AG09319 (cell line): ENCODE data around the gene DDX28.
"Not testable (repeated sequence)": the region's sequence is repeated elsewhere in the genome, so short reads cannot be mapped to it uniquely, and the experiment has no call there.

Experiments
- DNase-seq: peaks from one replicate; pipeline ENCODE4 v3.0.0-alpha.2; 2010; ENCODE audit warnings: low read depth; ENCODE audit errors: extremely low read depth
- TF ChIP-seq, protein P1 (sequence below): IDR thresholded peaks from 2 replicates; pipeline ENCODE4 v1.5.1; 2011; ENCODE audit warnings: low read depth, mild to moderate bottlenecking, inconsistent platforms, low read length, moderate library complexity

Gene DDX28

DNA sequence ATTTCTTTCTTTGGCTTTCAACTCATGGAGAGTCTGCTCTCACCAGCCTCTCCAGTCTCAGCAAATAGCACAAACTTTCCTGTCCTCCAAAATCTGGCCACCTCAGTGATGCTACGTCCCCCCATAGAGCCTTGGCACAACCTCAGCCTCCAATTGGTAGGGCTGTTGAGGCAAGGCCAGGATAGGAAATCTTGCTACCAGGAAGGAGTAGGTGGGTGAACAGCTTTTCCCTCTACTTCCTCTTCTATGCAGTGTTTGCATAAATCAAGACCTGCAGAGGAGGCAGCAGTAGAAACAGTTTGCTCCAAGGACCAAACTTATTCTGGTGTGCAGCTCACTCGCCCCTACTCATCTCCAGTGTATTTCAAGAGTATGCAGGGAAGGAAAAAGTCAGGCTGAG lies 23.0 kb downstream of the DDX28 start:
- DNase-seq, result no peak
- TF ChIP-seq, protein P1, sequence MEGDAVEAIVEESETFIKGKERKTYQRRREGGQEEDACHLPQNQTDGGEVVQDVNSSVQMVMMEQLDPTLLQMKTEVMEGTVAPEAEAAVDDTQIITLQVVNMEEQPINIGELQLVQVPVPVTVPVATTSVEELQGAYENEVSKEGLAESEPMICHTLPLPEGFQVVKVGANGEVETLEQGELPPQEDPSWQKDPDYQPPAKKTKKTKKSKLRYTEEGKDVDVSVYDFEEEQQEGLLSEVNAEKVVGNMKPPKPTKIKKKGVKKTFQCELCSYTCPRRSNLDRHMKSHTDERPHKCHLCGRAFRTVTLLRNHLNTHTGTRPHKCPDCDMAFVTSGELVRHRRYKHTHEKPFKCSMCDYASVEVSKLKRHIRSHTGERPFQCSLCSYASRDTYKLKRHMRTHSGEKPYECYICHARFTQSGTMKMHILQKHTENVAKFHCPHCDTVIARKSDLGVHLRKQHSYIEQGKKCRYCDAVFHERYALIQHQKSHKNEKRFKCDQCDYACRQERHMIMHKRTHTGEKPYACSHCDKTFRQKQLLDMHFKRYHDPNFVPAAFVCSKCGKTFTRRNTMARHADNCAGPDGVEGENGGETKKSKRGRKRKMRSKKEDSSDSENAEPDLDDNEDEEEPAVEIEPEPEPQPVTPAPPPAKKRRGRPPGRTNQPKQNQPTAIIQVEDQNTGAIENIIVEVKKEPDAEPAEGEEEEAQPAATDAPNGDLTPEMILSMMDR, result no peak

DNA sequence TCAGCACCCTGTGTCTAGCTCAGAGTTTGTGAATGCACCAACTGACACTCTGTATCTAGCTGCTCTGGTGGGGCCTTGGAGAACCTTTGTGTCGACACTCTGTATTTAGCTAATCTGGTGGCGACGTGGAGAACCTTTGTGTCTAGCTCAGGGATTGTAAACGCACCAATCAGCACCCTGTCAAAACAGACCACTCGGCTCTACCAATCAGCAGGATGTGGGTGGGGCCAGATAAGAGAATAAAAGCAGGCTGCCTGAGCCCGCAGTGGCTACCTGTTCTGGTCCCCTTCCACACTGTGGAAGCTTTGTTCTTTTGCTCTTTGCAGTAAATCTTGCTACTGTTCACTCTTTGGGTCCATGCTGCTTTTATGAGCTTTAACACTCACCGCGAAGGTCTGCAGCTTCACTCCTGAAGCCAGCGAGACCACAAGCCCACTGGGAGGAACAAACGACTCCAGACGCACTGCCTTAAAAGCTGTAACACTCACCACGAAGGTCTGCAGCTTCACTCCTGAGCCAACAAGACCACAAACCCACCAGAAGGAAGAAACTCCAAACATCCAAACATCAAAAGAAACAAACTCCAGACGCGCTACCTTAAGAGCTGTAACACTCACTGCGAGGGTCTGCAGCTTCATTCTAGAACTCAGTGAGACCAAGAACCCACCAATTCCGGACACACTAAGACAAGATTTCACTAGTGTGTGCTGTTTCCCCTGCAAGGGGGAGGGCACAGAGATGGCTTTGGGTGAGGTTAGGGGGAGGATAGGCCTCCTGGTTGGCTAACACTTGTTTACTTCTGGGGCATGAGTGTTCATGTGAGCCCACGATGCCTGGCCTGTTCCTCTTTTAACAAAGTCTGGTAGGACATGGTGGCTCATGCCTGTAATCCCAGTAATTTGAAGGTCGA lies 24.0 kb downstream of the DDX28 start, which contains the start of gene DPEP2:
Gene DPEP2, minus strand, starts transcription at position 706 of the 910 bp plus-strand sequence. CDS start 6,272 bp downstream, outside the sequence.
- not testable (repeated sequence) for DNase-seq

DNA sequence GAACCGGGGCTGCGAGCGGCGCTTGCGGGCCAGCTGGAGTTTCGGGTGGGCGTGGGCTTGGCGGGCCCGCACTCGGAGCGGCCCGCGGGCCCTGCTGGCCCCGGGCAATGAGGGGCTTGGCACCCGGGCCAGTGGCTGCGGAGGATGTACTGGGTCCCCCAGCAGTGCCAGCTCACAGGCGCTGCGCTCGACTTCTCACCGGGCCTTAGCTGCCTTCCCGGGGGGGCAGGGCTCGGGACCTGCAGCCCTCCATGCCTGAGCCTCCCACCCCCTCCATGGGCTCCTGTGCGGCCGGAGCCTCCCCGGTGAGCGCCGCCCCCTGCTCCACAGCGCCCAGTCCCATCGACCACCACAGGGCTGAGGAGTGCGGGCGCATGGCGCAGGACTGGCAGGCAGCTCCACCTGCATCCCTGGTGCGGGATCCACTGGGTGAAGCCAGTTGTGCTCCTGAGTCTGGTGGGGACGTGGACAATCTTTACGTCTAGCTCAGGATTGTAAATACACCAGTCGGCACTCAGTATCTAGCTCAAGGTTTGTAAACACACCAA lies 24.7 kb downstream of the DDX28 start:
- DNase-seq, result not testable (repeated sequence)

DNA sequence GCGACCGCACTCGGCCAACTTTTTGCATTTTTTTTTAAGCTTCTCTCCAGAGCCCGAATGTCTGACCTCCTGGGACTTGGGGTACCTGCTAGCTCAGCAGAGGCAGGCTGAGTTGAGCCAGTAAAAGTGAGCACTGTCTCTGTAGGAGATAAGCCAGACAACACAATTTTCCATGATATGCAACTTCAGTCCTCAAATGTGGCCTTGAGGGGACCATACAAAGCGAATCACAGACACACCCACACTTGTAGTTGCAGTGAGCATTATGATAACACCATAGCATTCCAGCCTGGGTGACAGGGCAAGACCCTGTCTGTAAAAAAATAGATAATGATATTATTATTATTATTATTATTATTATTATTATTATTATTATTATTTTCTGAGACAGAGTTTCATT lies 26.4 kb downstream of the DDX28 start:
- no peak for DNase-seq
- TF ChIP-seq, protein P1, result no peak

DNA sequence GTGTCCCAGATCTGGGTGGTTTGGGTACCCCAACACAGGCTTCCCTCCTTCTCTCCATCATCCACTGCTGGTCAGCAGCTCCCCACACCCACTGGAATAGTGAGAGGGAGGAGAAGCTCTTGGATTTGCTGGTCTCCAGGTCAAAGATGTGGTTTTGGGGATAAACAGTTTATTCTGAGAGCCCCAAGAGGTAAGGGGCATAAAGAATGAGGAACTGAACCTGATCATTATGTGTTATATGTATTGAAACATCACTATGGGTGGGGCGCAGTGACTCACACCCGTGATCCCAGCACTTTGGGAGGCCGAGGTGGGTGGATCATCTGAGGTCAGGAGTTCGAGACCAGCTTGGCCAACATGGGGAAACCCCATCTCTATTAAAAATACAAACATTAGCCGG lies 27.6 kb downstream of the DDX28 start:
- TF ChIP-seq, protein P1, result no peak
- no peak for DNase-seq

DNA sequence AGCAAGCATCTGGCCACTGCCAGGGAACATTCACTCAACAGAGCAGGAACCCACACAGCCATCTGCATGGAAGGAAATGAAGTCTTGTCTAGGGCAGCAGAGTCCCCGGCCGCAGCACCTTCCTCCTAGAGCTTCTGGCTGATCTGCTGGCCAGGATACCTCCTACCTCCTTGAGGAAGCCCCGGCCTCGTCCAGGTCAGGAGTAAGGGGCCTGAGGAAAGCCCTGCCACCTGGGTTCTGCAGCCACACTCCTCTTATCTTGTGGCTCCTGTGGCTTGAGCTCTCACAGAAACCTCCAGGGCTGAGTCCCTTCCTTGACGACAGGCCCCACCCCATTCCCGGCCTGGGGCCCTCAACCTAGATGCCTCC lies 29.0 kb downstream of the DDX28 start:
- DNase-seq, result not testable (repeated sequence)

DNA sequence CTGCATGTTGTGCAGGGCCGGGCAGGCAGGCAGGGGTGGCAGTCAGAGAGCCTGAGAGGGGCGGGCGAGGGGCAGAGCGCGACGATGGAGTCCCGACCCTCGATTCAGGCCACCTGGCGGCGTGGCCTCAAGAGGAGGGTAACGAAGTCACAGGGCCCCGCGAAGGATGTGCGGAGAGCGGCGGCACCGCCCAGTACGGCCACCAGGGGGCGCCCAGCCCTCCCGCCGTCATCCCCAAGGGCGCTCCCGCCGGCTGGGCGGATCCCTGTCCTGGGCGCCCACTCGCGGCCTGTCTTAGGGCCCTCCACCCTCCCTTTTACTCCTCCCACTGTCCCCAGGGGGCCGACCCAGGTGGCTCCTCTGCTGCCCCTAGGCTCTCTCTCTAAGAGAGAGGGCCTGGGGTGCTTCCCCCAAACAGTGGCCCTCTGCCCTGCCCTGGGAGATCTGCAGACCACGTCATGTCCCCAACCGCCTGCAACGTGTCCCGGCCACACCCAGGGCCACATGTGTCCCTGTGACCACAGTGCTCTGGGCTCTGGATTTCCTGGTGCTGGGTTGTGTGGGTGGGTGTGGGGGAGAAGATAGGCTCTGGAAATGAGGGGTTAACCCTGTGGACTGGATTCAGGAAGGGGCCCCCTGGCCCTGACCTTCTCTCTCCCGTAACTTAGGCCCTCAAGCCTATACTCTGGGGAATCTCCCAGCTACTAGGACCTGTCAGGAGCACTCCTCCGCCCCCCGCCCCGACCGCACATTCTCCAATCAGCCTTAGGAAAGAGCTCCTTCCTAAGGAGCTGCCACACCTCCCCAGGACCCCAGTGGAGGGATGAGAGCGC lies 29.6 kb downstream of the DDX28 start:
- TF ChIP-seq, protein P1, result peak; percentile 82
- peak; percentile 20 for DNase-seq

DNA sequence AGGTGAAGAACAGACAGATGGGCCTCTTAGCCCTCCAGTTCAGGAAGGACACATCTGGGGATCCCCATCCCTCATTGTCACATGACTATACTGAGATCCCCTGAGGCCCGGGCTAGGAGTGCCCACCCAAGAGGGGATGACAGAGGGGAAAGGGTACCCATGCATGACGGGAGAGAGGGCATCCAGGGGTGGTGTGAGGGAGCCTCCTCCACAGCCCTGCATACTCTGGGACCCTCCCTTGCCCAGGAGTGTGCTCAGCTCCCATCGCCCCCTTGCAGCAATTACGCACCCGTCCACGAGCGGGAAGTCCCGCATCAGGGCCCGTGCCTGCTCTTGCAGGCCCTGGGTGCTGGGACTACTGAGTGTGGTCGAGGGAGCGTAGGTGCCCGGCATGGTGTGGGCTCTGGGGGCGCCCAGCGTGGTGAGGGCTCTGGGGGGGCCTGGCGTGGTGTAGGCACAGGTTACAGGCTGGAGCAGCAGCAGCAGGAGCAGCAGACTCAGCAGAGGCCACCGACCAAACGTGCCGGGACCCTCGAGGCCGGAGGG lies 30.3 kb downstream of the DDX28 start:
- TF ChIP-seq, protein P1, result no peak
- DNase-seq, result no peak
